Measurements from ENCODE around the gene ADPRHL1. TPM values are rescaled to one million over a fixed set of nuclear protein-coding genes. Genes with fewer than 3 reads are reported as not detected.

The ADPRHL1 gene
- total and polyA plus RNA-seq, 2 donors (not counting 1 experiment from before 2014, with no cell fraction given) = 0.28 to 1.3 TPM

DNA sequence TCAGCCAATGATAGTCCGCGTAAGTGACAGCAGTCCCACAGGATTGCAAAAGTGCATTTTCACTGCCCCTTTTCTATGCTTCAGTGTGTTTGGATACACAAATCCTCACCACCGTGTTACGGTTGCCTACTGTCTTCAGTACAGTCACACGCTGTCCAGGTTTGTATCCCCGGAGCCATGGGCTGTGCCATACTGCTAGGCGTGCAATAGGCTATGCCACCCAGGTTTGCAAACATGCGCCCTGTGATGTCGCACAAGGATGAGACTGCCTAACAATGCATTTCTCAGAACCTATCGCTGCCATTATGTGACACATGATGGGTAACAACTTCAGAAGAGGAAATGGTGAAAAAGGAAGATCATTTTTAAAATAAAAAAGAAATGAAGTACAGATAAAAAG, 16.8 kb upstream of the ADPRHL1 start:
- Mint-ChIP-seq H3K4me3 (no peak overlapping the region), H3K27me3 (no peaks in the 10 kb centered on the region), H3K27ac (no peak overlapping the region), H3K4me1 (no peaks in the 10 kb centered on the region), H3K9me3 (ENCODE audit: insufficient read depth) (no peaks in the 10 kb centered on the region)
- H3K36me3 ChIP-seq (replicated peaks in 1 of 2; ENCODE audit: control extremely low read depth in 1 of 2, control insufficient read depth in 1 of 2, extremely low read depth in 1 of 2, insufficient read depth in 2 of 2, low read length in 1 of 2) = peaks cover 0 to 26% of the 10 kb centered on the region in 2 experiments
- WGBS (ENCODE audit: insufficient coverage) = 98% methylated on average over 8 of the region's 10 CpGs
- H3K27ac ChIP-seq (ENCODE audit: low read length in 2 of 2) = no peak overlapping the region
- no peaks in the 10 kb centered on the region for H4K20me1 ChIP-seq (ENCODE audit: control insufficient read depth, insufficient read depth, low read length, poor library complexity, severe bottlenecking)
- no peaks in the 10 kb centered on the region for H3K27me3 ChIP-seq (replicated peaks in 1 of 4; ENCODE audit: control extremely low read depth in 1 of 4, control insufficient read depth in 3 of 4, insufficient read depth in 4 of 4, low read length in 3 of 4)
- ATAC-seq (ENCODE audit: low read depth) (no peak), DNase-seq (no peak)
- ChIA-PET POLR2A (no interaction called here), CTCF (no interaction called here)
- no peaks in the 10 kb centered on the region for H3K4me1 ChIP-seq (ENCODE audit: control insufficient read depth in 2 of 2, insufficient read depth in 2 of 2, low read length in 2 of 2)
- H2AFZ ChIP-seq (ENCODE audit: insufficient read depth, low read depth, low read length, poor library complexity, severe bottlenecking) = no peak overlapping the region
- H3K9ac ChIP-seq (ENCODE audit: low read length) = no peak overlapping the region
- TF ChIP-seq EZH2 (IDR thresholded peaks at IDR 0.05; ENCODE audit: borderline replicate concordance, insufficient read depth, low read depth, low read length, poor library complexity, severe bottlenecking) = no peak
- TF ChIP-seq, protein P1, sequence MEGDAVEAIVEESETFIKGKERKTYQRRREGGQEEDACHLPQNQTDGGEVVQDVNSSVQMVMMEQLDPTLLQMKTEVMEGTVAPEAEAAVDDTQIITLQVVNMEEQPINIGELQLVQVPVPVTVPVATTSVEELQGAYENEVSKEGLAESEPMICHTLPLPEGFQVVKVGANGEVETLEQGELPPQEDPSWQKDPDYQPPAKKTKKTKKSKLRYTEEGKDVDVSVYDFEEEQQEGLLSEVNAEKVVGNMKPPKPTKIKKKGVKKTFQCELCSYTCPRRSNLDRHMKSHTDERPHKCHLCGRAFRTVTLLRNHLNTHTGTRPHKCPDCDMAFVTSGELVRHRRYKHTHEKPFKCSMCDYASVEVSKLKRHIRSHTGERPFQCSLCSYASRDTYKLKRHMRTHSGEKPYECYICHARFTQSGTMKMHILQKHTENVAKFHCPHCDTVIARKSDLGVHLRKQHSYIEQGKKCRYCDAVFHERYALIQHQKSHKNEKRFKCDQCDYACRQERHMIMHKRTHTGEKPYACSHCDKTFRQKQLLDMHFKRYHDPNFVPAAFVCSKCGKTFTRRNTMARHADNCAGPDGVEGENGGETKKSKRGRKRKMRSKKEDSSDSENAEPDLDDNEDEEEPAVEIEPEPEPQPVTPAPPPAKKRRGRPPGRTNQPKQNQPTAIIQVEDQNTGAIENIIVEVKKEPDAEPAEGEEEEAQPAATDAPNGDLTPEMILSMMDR (IDR thresholded peaks at IDR 0.05) = no peak
- H3K4me3 ChIP-seq (ENCODE audit: control extremely low read depth in 1 of 5, extremely low read depth in 1 of 5, insufficient read depth in 1 of 5, low read depth in 2 of 5, low read length in 4 of 5) = no peak overlapping the region
- intact Hi-C loops (cut with micrococcal nuclease) = no loop called here
- no peaks in the 10 kb centered on the region for H3K9me3 ChIP-seq (ENCODE audit: control extremely low read depth in 1 of 3, control insufficient read depth in 2 of 3, insufficient read depth in 1 of 3, low read length in 2 of 3)
- no peak overlapping the region for H3K4me2 ChIP-seq (replicated peaks; ENCODE audit: low read depth, low read length, poor library complexity, severe bottlenecking)
- H3K79me2 ChIP-seq (ENCODE audit: control insufficient read depth, insufficient read depth, low read length) = no peaks in the 10 kb centered on the region

GRCh38 chr13:113469582-113469981, 16.3 kb upstream of the ADPRHL1 start:
- no peak overlapping the region for H3K4me3 Mint-ChIP-seq
- ChIA-PET POLR2A (no interaction called here), CTCF (no interaction called here)
- Histone ChIP-seq H3K79me2 (ENCODE audit: control insufficient read depth, insufficient read depth, low read length) (no peaks in the 10 kb centered on the region), H3K36me3 (replicated peaks in 1 of 2; ENCODE audit: control extremely low read depth in 1 of 2, control insufficient read depth in 1 of 2, extremely low read depth in 1 of 2, insufficient read depth in 2 of 2, low read length in 1 of 2) (peaks cover 0 to 21% of the 10 kb centered on the region in 2 experiments), H3K9me3 (ENCODE audit: control extremely low read depth in 1 of 3, control insufficient read depth in 2 of 3, insufficient read depth in 1 of 3, low read length in 2 of 3) (no peaks in the 10 kb centered on the region), H3K27ac (ENCODE audit: low read length in 2 of 2) (no peak overlapping the region), H3K9ac (ENCODE audit: low read length) (no peak overlapping the region), H2AFZ (ENCODE audit: insufficient read depth, low read depth, low read length, poor library complexity, severe bottlenecking) (no peak overlapping the region), H3K27me3 (replicated peaks in 1 of 4; ENCODE audit: control extremely low read depth in 1 of 4, control insufficient read depth in 3 of 4, insufficient read depth in 4 of 4, low read length in 3 of 4) (no peaks in the 10 kb centered on the region), H4K20me1 (ENCODE audit: control insufficient read depth, insufficient read depth, low read length, poor library complexity, severe bottlenecking) (no peaks in the 10 kb centered on the region), H3K4me1 (ENCODE audit: control insufficient read depth in 2 of 2, insufficient read depth in 2 of 2, low read length in 2 of 2) (no peaks in the 10 kb centered on the region), H3K4me2 (replicated peaks; ENCODE audit: low read depth, low read length, poor library complexity, severe bottlenecking) (no peak overlapping the region), H3K4me3 (ENCODE audit: control extremely low read depth in 1 of 5, extremely low read depth in 1 of 5, insufficient read depth in 1 of 5, low read depth in 2 of 5, low read length in 4 of 5) (no peak overlapping the region)
- H3K27me3 Mint-ChIP-seq = no peaks in the 10 kb centered on the region
- H3K4me1 Mint-ChIP-seq = no peaks in the 10 kb centered on the region
- no peak overlapping the region for H3K27ac Mint-ChIP-seq
- WGBS (ENCODE audit: insufficient coverage) = 97% methylated on average over 6 of the region's 7 CpGs
- H3K9me3 Mint-ChIP-seq (ENCODE audit: insufficient read depth) = no peaks in the 10 kb centered on the region
- TF ChIP-seq, protein P1 (IDR thresholded peaks at IDR 0.05) = no peak
- no peak for TF ChIP-seq EZH2 (IDR thresholded peaks at IDR 0.05; ENCODE audit: borderline replicate concordance, insufficient read depth, low read depth, low read length, poor library complexity, severe bottlenecking)
- intact Hi-C loops (cut with micrococcal nuclease) = no loop called here
- no peak for ATAC-seq (ENCODE audit: low read depth)
- no peak for DNase-seq
